Astrocyte of the spinal cord (primary cell): ENCODE data around the gene GH1.
"Not testable (repeated sequence)": the region's sequence is repeated elsewhere in the genome, so short reads cannot be mapped to it uniquely, and the experiment has no call there.

Experiments
- DNase-seq: peaks from one replicate; pipeline ENCODE4 v3.0.0; 2011; ENCODE audit warnings: low read depth, low spot score
- H3K4me3 ChIP-seq: 2 replicates; pipeline ENCODE4 v1.5.1; 2011; ENCODE audit warnings: low read depth, mild to moderate bottlenecking, low read length, moderate library complexity
- in situ Hi-C: cut with HindIII; loops from 2 replicates; pipeline ENCODE4 v1.10.0; 2017; ENCODE audit warnings: low sequenced_read_pairs
- TF ChIP-seq, protein P1 (sequence below): IDR thresholded peaks from 2 replicates; pipeline ENCODE4 v1.5.1; 2012; ENCODE audit warnings: low read depth, mild to moderate bottlenecking, low read length, inconsistent platforms

GH1 gene

DNA sequence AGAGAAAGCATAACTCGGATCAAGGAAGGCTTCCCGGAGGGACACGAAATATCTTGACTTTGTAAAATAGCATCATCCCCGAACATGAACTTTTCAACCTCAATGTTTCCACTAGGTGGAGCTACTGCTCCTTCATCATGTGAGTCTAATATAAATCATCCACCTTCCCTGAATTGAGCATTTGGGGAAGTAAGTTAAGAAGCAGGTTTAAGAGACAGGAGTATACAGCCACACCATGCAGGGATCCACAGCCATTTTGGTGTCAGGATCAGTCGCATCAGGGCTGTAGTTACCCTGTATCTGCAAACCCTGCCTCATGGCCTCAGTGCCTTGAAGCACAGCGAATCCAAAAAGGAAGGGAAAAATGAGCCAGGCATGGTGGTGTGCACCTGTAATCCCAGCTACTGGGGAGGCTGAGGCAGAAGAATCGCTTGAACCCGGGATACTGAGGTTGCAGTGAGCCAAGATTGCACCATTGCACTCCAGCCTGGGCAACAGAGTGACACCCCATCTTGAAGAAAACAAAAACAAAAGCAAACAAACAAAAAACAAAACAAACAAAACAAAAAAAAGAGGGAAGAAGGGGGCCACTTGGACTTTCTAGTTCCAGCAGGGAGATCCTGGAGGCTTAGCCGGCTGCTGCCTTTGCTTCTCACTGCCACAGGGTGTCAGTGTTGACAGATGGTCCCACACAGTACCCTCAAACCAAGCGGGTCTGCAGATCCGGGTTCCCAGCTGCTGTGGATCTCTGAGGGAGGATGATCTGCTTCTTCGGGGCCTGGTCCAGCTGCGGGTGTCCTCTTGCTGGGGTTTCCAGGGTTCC is 29.4 kb downstream of the GH1 start:
- DNase-seq, H3K4me3 ChIP-seq, in situ Hi-C loops: not testable (repeated sequence)
- TF ChIP-seq, protein P1, sequence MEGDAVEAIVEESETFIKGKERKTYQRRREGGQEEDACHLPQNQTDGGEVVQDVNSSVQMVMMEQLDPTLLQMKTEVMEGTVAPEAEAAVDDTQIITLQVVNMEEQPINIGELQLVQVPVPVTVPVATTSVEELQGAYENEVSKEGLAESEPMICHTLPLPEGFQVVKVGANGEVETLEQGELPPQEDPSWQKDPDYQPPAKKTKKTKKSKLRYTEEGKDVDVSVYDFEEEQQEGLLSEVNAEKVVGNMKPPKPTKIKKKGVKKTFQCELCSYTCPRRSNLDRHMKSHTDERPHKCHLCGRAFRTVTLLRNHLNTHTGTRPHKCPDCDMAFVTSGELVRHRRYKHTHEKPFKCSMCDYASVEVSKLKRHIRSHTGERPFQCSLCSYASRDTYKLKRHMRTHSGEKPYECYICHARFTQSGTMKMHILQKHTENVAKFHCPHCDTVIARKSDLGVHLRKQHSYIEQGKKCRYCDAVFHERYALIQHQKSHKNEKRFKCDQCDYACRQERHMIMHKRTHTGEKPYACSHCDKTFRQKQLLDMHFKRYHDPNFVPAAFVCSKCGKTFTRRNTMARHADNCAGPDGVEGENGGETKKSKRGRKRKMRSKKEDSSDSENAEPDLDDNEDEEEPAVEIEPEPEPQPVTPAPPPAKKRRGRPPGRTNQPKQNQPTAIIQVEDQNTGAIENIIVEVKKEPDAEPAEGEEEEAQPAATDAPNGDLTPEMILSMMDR = peak; percentile 61

DNA sequence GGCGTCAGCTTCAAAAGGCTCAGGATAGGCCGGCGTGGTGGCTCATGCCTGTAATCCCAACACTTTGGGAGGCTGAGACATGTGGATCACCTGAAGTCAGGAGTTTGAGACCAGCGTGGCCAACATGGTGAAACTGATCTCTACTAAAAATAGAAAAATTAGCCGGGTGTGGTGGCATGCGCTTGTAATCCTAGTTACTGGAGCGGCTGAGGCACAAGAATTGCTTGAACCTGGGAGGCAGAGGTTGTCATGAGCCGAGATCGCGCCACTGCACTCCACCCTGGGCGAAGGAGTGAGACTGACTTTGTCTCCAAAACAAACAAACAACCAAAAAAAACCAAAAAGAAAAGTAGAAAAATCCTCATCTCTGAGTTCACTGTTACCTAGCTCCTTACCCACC is 33.5 kb downstream of the GH1 start:
- in situ Hi-C loops, DNase-seq, H3K4me3 ChIP-seq: not testable (repeated sequence)

DNA sequence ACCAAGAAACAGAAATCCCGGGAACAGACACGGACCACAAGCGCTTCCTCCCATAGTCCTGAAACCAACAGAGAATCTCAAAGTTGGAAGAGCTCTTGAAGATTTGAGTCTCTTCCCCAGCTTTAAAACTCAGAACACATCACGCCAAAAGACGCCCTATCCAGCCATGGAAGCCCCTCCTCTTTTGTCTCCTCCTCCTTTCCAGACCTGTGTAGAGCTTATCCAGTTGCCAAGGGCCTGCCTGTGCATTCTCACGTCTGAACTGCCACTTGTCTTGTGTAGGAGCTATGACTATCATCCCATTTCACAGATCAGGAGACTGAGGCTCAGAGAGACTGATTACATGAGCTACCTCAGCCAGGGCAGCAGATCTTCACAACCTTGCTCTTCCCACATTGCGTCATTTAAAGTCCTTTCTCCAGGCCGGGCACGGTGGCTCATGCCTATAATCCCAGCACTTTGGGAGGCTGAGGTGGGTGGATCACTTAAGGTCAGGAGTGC is 36.0 kb downstream of the GH1 start:
- H3K4me3 ChIP-seq, DNase-seq, in situ Hi-C loops: not testable (repeated sequence)

DNA sequence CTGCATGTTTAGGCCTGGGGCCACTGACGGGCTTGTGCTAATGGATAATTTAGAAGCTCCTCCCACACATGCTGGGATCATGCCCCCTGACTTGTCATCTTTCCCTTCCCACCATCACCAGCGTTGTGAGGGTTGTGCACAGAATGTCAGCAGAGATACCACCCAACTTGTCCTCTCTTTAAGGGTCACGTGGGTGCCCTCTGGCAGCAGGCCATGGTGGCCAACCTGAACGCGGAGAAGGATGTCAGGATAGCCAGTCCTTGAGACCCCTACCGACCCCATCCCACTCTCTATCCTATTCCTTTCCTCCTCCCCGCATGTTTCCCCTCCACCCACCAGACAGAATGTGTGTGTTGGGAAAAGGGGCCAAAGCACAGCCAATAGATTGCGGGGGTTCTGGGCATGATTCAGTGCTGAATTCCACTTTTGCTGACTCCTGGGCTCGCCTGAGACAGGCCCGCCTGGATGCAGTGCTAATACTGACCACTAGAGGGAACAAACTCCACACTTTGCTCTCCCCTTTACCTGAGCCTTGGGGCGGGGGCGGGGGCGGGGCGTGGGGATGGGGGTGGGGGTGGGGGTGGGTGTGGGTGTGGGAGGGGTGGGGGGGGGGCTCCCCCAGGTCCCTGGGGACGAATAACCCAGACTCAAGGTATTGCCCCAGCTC is 36.6 kb downstream of the GH1 start, which contains the start of gene GH2:
Gene GH2 (minus strand): TSS at position 10 of the 667 bp plus-strand sequence. CDS start 143 bp downstream, outside the sequence.
- no peak within 1 kb of the TSS for H3K4me3 ChIP-seq
- peak; percentile 13 for DNase-seq
- TF ChIP-seq, protein P1 = peak; percentile 69
- in situ Hi-C loops = no loop called here

DNA sequence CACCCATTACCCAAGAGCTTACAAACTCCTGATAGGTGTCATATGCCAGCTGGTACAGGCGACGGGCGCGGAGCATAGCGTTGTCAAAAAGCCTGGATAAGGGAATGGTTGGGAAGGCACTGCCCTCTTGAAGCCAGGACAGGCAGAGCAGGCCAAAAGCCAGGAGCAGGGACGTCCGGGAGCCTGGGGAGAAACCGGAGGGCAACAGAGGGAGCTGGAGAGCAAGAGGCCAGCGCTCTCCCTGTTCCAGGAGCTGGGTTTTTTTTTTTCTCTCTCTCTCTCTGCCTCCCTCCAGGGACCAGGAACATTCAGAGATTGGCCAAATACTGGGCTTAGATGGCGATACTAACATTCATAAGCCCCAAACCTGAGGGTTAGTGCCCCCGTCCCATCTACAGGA is 37.3 kb downstream of the GH1 start:
- H3K4me3 ChIP-seq, in situ Hi-C loops, DNase-seq: not testable (repeated sequence)

DNA sequence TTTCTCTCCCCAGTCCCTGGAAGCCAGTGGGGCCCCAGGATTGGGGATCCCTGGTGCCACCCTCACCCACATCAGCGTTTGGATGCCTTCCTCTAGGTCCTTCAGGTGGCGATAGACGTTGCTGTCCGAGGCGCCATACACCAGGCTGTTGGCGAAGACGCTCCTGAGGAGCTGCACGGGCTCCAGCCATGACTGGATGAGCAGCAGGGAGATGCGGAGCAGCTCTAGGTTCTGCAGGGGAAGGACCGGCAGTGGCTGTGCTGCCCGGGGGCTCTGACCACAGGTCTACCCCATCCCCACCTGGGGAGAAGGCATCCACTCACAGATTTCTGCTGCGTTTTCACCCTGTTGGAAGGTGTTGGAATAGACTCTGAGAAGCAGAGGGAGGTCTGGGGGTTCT is 37.9 kb downstream of the GH1 start:
- no peak overlapping the region for H3K4me3 ChIP-seq
- no peak for DNase-seq
- TF ChIP-seq, protein P1 = no peak
- in situ Hi-C loops = no loop called here

DNA sequence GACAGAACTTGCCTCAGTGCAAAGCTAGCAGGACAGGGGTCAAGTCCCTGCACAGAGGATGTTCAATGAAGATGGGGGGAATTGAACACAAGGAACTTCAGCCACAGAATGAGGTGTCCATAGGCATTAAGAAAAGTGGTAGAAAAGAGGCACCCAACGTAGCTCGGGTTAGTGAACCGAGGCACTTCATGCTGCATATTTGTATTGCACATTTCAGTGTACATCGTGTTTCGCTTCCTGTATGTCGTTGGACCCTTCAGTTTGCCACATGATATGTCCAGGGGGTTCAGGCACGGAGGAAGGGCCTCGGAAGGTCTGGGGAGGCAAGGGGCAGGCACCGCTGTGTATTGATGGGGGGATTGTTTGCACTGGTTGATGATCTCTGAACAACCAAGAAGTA is 40.2 kb downstream of the GH1 start:
- DNase-seq, H3K4me3 ChIP-seq, in situ Hi-C loops: not testable (repeated sequence)

DNA sequence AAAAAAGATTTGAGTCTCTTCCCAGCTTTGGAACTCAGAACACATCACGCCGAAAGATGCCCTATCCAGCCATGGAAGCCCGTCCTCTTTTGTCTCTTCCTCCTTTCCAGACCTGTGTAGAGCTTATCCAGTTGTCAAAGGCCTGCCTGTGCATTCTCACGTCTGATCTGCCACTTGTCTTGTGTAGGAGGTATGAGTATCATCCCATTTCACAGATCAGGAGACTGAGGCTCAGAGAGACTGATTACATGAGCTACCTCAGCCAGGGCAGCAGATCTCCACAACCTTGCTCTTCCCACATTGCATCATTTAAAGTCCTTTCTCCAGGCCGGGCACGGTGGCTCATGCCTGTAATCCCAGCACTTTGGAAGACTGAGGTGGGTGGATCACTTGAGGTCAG is 43.9 kb downstream of the GH1 start:
- DNase-seq, in situ Hi-C loops, H3K4me3 ChIP-seq: not testable (repeated sequence)

DNA sequence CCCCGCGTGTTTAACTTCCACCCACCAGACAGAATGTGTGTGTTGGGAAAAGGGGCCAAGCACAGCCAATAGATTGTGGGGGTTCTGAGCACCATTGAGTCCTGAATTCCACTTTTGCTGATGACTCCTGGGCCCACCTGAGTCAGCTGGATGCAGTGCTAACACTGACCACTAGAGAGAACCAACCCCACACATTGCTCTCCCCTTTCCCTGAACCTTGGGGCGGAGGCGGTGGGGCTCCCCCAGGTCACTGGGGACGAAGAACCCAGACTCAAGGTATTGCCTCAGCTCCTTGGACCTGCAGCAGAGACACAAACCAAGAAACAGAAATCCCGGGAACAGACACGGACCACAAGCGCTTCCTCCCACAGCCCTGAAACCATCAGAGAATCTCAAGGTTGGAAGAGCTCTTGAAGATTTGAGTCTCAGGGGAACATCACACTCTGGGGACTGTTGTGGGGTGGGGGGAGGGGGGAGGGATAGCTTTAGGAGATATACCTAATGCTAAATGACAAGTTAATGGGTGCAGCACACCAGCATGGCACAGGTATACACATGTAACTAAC is 44.5 kb downstream of the GH1 start:
- DNase-seq, in situ Hi-C loops, H3K4me3 ChIP-seq: not testable (repeated sequence)

DNA sequence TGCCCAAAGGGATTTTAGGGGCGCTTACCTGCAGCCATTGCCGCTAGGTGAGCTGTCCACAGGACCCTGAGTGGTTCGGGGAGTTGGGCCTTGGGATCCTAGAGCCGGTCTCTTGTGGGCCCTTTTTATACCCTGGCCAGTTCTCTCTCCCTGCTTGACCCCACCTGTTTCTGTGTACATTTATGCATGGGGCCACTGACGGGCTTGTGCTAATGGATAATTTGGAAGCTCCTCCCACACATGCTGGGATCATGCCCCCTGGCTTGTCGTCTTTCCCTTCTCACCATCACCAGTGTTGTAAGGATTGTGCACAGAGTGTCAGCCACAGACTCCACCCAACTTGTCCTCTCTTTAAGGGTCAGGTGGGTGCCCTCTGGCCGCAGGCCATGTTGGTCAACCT is 45.1 kb downstream of the GH1 start, which contains the start of gene CSH2:
Gene CSH2 (minus strand): TSS at position 101 of the 400 bp plus-strand sequence. CDS start 63 bp downstream, at position 38.
- in situ Hi-C loops, H3K4me3 ChIP-seq, DNase-seq: not testable (repeated sequence)

DNA sequence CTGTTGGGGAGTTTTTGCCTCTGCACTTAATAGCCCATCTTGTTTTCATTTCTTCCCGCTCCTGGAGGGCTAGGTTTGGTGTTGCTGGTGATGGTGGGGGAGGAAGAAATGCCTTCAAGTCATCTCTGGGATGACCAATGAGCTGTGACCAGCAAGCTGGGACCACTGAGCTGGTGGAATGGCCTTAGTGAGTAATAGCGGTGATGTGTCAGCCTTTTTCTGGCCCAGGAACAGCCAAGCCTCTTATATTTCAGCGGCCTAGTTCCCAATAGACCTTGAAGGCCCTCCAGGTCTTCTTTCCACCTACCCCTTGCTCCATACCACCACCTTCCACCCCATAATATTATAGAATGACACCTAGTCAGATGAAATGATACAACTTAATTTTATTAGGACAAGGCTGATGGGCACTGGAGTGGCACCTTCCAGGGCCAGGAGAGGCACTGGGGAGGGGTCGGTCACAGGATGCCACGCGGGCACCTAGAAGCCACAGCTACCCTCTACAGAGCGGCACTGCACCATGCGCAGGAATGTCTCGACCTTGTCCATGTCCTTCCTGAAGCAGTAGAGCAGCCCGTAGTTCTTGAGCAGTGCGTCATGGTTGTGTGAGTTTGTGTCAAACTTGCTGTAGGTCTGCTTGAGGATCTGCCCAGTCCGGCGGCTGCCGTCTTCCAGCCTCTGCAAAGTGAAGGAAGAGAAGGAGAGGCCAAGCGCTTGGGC is 46.8 kb downstream of the GH1 start:
- in situ Hi-C loops, H3K4me3 ChIP-seq, DNase-seq: not testable (repeated sequence)

DNA sequence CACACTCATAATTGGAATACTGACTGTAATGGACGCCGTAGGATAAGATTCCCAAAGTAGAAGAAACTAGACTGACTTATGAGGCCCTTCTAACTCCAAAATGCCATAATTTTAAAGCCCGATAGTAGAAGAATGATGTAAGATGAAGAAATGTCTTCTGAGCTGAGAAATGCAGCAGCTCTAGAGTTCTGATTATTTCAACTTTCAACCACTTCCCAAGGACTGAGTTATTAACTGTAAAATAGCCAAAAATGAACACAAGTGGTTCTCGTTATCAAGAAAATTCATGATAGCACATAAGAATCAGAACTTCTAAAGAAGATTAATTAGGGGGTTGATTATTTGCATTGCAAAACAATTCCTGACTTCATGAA is 48.4 kb downstream of the GH1 start:
- H3K4me3 ChIP-seq, in situ Hi-C loops, DNase-seq: not testable (repeated sequence)
